BJ (cell line): ENCODE measurements around the gene ATP2B1. TPM values are rescaled to one million over a fixed set of nuclear protein-coding genes. Genes with fewer than 3 reads are reported as not detected.

Experiments used
- CTCF ChIA-PET: fragments of 350-600 bp; formaldehyde crosslinking; extraction: SDS; loops from one replicate; lab custom pipeline; 2021; ENCODE audit warnings: antibody characterized with exemption, inconsistent platforms; lab: Yijun Ruan, JAX
- POLR2A ChIA-PET: fragments of 300-600 bp; sonication (Branson Sonifier 250); formaldehyde crosslinking; extraction: SDS; loops from one replicate; lab custom pipeline; 2021; ENCODE audit warnings: antibody characterized with exemption; lab: Charles Lee
- DNase-seq: peaks from one replicate; pipeline ENCODE4 v3.0.0-alpha.2; 2011; ENCODE audit warnings: low read depth
- H3K27me3 ChIP-seq: 2 replicates; pipeline ENCODE4 v1.6.0; 2011; ENCODE audit warnings: low read length; ENCODE audit not compliant: control insufficient read depth, insufficient read depth
- H3K36me3 ChIP-seq: 2 replicates; pipeline ENCODE4 v1.5.1; 2011; ENCODE audit warnings: low read length; ENCODE audit not compliant: control insufficient read depth, insufficient read depth
- H3K4me3 ChIP-seq: 2 replicates; pipeline ENCODE4 v1.5.1; 2011; ENCODE audit warnings: low read depth, mild to moderate bottlenecking, control low read depth, low read length
- CTCF ChIP-seq: IDR thresholded peaks from 2 replicates; pipeline ENCODE4 v1.5.1; 2011; ENCODE audit warnings: low read depth, mild to moderate bottlenecking, control low read depth, inconsistent platforms, low read length, moderate library complexity; ENCODE audit not compliant: insufficient read depth
- polyA plus RNA-seq: library from polyadenylated mRNA; depleted of rRNA; stranded (reverse); fragments of >200 nt; gene quantifications from 2 replicates; pipeline ENCODE4 v1.2.3, GENCODE V29; 2011

Gene ATP2B1
- polyA plus RNA-seq, 1 experiment: 12.8 TPM

- DNase-seq: no peak
- no peak overlapping the region for H3K4me3 ChIP-seq
- no peaks in the 10 kb centered on the region for H3K27me3 ChIP-seq
- H3K36me3 ChIP-seq: peaks cover 5% of the 10 kb centered on the region
- ChIA-PET CTCF (interaction anchor here (0.8 to 1.5 kb wide), 3 partner anchors 9 to 15 kb away, joined by 3 to 7 read pairs (median 3); no protein-coding TSS in a partner anchor), POLR2A (no interaction called here)
- no peak for TF ChIP-seq CTCF
Observed at GRCh38 chr12:89593233-89593632, 115.4 kb downstream of the ATP2B1 start.

- CTCF ChIA-PET: no interaction called here
Observed at GRCh38 chr12:89589753-89590152, 118.9 kb downstream of the ATP2B1 start.

GRCh38 chr12:89578499-89578898 is 130.1 kb downstream of the ATP2B1 start:
- no peak for TF ChIP-seq CTCF
- Histone ChIP-seq H3K4me3 (no peak overlapping the region), H3K27me3 (no peaks in the 10 kb centered on the region), H3K36me3 (no peaks in the 10 kb centered on the region)
- DNase-seq: no peak
- ChIA-PET CTCF (no interaction called here), POLR2A (no interaction called here)

More at GRCh38 chr12:89589753-89590152, 118.9 kb downstream of the ATP2B1 start:
- no peak for TF ChIP-seq CTCF
- peaks cover 2% of the 10 kb centered on the region; the same call in 1 of the 2 replicates for H3K36me3 ChIP-seq
- POLR2A ChIA-PET: no interaction called here
- no peak overlapping the region for H3K4me3 ChIP-seq
- no peak for DNase-seq
- H3K27me3 ChIP-seq: no peaks in the 10 kb centered on the region

GRCh38 chr12:89576572-89577220 is 131.9 kb downstream of the ATP2B1 start:
- H3K4me3 ChIP-seq: no peak overlapping the region
- ChIA-PET CTCF (no interaction called here), POLR2A (no interaction called here)
- no peaks in the 10 kb centered on the region for H3K27me3 ChIP-seq
- H3K36me3 ChIP-seq: no peaks in the 10 kb centered on the region
- no peak for DNase-seq
- no peak for TF ChIP-seq CTCF

GRCh38 chr12:89575374-89575773 is 133.3 kb downstream of the ATP2B1 start:
- CTCF ChIA-PET: no interaction called here
- no peaks in the 10 kb centered on the region for H3K27me3 ChIP-seq
- TF ChIP-seq CTCF: no peak
- POLR2A ChIA-PET: no interaction called here
- DNase-seq: no peak
- no peak overlapping the region for H3K4me3 ChIP-seq
- no peaks in the 10 kb centered on the region for H3K36me3 ChIP-seq
